ENCODE measurements around the gene TREH. TPM values are rescaled to one million over a fixed set of nuclear protein-coding genes. Genes with fewer than 3 reads are reported as not detected.

The TREH gene
- total RNA-seq, 2 experiments from 2014 or later: not detected

- no peak for DNase-seq (ENCODE audit: low spot score)
- Histone ChIP-seq H3K4me1 (ENCODE audit: insufficient read depth, low read length, poor library complexity, severe bottlenecking) (no peaks in the 10 kb centered on the region), H3K9me3 (ENCODE audit: low read length) (no peaks in the 10 kb centered on the region), H3K27ac (ENCODE audit: low read depth, low read length, poor library complexity, severe bottlenecking) (no peak overlapping the region), H3K79me2 (ENCODE audit: insufficient read depth, low read depth, low read length) (no peaks in the 10 kb centered on the region), H3K9me2 (ENCODE audit: insufficient read depth, low read length) (no peaks in the 10 kb centered on the region), H3K4me2 (ENCODE audit: low read length) (no peak overlapping the region), H3K4me3 (ENCODE audit: low read depth, low read length, poor library complexity, severe bottlenecking) (no peak overlapping the region), H3K36me3 (ENCODE audit: insufficient read depth, low read length) (no peaks in the 10 kb centered on the region), H4K20me1 (ENCODE audit: insufficient read depth, low read length) (no peaks in the 10 kb centered on the region), H2AFZ (ENCODE audit: low read length) (no peak overlapping the region)
- intact Hi-C loops (cut with micrococcal nuclease; ENCODE audit: unreplicated experiment): no loop called here
- TF ChIP-seq EZH2phosphoT487 (IDR thresholded peaks at IDR 0.05; ENCODE audit: borderline replicate concordance, low read depth, low read length) (no peak), CTCF (conservative IDR thresholded peaks at IDR 0.05; ENCODE audit: low read length) (no peak)
- BruUV-seq (replicated peaks): no TSS peak
- POLR2A ChIA-PET: interaction anchor here (1.2 kb wide), 1 partner anchor 14 kb away, joined by 3 read pairs; no protein-coding TSS in a partner anchor
- CTCF ChIA-PET (ENCODE audit: unreplicated experiment): no interaction called here
These were observed 13.1 kb downstream of the TREH start for GRCh38 chr11:118666371-118666770.

- ChIA-PET POLR2A (interaction anchor here (0.7 kb wide), 1 partner anchor 38 kb away, joined by 3 read pairs; no protein-coding TSS in a partner anchor), CTCF (ENCODE audit: unreplicated experiment) (interaction anchor here (1.2 kb wide), 1 partner anchor 9 kb away, joined by 3 read pairs; no protein-coding TSS in a partner anchor)
- Histone ChIP-seq H3K4me1 (ENCODE audit: insufficient read depth, low read length, poor library complexity, severe bottlenecking) (no peaks in the 10 kb centered on the region), H3K4me2 (ENCODE audit: low read length) (no peak overlapping the region), H3K36me3 (ENCODE audit: insufficient read depth, low read length) (no peaks in the 10 kb centered on the region), H3K9me2 (ENCODE audit: insufficient read depth, low read length) (no peaks in the 10 kb centered on the region), H3K79me2 (ENCODE audit: insufficient read depth, low read depth, low read length) (no peaks in the 10 kb centered on the region), H3K27ac (ENCODE audit: low read depth, low read length, poor library complexity, severe bottlenecking) (no peak overlapping the region), H3K9me3 (ENCODE audit: low read length) (no peaks in the 10 kb centered on the region), H3K4me3 (ENCODE audit: low read depth, low read length, poor library complexity, severe bottlenecking) (no peak overlapping the region), H4K20me1 (ENCODE audit: insufficient read depth, low read length) (no peaks in the 10 kb centered on the region), H2AFZ (ENCODE audit: low read length) (no peak overlapping the region)
- intact Hi-C loops (cut with micrococcal nuclease; ENCODE audit: unreplicated experiment): no loop called here
- BruUV-seq (replicated peaks): no TSS peak
- no peak for DNase-seq (ENCODE audit: low spot score)
- no peak for TF ChIP-seq EZH2phosphoT487 (IDR thresholded peaks at IDR 0.05; ENCODE audit: borderline replicate concordance, low read depth, low read length)
- TF ChIP-seq CTCF (conservative IDR thresholded peaks at IDR 0.05; ENCODE audit: low read length): no peak
These were observed 15.5 kb downstream of the TREH start for GRCh38 chr11:118663902-118664301.

- intact Hi-C loops (cut with micrococcal nuclease; ENCODE audit: unreplicated experiment): no loop called here
- Histone ChIP-seq H3K27ac (ENCODE audit: low read depth, low read length, poor library complexity, severe bottlenecking) (no peak overlapping the region), H2AFZ (ENCODE audit: low read length) (no peak overlapping the region), H3K4me3 (ENCODE audit: low read depth, low read length, poor library complexity, severe bottlenecking) (no peak overlapping the region), H3K4me2 (ENCODE audit: low read length) (no peak overlapping the region), H3K79me2 (ENCODE audit: insufficient read depth, low read depth, low read length) (no peaks in the 10 kb centered on the region), H4K20me1 (ENCODE audit: insufficient read depth, low read length) (no peaks in the 10 kb centered on the region), H3K4me1 (ENCODE audit: insufficient read depth, low read length, poor library complexity, severe bottlenecking) (no peaks in the 10 kb centered on the region), H3K36me3 (ENCODE audit: insufficient read depth, low read length) (no peaks in the 10 kb centered on the region), H3K9me3 (ENCODE audit: low read length) (no peaks in the 10 kb centered on the region), H3K9me2 (ENCODE audit: insufficient read depth, low read length) (no peaks in the 10 kb centered on the region)
- no peak for TF ChIP-seq EZH2phosphoT487 (IDR thresholded peaks at IDR 0.05; ENCODE audit: borderline replicate concordance, low read depth, low read length)
- TF ChIP-seq CTCF (conservative IDR thresholded peaks at IDR 0.05; ENCODE audit: low read length): no peak
- ChIA-PET POLR2A (interaction anchor here (0.7 kb wide), 1 partner anchor 39 kb away, joined by 3 read pairs; no protein-coding TSS in a partner anchor), CTCF (ENCODE audit: unreplicated experiment) (interaction anchor here (1.2 kb wide), 1 partner anchor 10 kb away, joined by 3 read pairs; no protein-coding TSS in a partner anchor)
- no peak for DNase-seq (ENCODE audit: low spot score)
- no TSS peak for BruUV-seq (replicated peaks)
These were observed 16.1 kb downstream of the TREH start for GRCh38 chr11:118663381-118663780.
